Measurements from ENCODE around the gene ACOX2.

ACOX2 gene

DNA sequence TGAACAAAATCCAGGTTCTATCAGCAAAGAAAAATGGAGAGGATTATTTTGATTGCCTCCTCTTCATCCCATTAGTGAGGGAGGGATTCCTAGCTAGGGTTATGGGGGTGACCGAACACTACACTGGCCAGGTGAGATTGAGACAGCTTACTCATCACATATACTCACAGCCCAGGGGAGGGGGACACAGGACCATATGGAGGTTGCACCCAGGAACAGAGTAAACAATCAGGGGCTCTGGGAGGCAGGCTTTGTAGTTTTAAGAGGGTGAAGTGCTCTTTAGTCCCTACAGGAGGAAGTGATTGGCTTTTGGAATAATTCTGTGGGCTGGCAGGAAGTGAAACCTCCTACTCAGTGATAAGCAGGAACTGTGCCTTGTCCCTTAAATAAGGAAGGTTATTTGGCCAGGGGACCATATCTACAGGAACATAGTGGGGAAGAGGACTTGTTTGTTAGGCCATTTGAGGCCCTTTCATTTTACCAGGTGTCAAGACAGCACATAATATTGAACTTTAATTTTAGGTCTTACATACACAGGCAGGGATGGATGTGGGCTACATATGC, 62.6 kb downstream of the ACOX2 start:
- DNase-seq (ENCODE audit: low read depth): no peak

DNA sequence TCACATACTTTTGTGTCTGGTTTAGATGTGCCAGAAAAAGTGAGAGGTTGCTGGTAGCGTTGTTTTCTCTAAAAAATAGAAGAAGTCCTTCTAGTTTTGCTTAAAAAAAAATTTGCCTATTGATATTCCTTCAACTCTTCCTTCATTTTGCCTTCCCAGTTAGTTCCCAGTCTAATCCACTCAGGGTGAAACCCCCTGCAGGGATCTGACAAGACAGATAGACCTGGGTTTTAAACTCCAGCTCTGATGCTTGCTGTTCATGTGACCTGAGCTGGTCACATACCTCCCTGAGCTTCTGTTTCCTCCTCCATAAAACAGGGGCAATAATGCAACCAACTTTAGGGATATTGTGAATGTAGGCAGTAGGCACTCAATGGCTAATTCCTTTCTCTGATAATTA, 63.7 kb downstream of the ACOX2 start:
- no peak for DNase-seq (ENCODE audit: low read depth)

GRCh38 chr3:58471025-58471887, 65.7 kb downstream of the ACOX2 start:
- peak; percentile 84 for DNase-seq (ENCODE audit: low read depth)

GRCh38 chr3:58470363-58471024, 66.5 kb downstream of the ACOX2 start:
- DNase-seq (ENCODE audit: low read depth): no peak

DNA sequence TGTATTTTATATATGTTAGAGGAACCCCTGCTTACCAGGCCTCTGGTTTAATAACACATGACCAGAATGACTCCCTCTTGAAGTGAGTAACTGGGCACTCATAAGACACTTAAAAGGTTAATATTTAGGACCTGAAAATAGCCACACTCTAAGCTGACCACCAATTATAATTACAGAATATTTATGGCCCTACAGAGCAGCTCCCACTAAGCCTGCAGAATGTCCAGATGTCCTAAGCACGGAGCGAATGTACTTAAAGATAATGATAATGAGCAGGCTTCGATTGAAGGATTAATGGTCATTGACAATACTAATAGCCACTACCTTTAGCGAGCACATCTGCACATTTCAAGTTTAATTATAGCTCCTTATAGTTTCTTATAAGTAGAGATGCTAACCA, 67.9 kb downstream of the ACOX2 start:
- DNase-seq (ENCODE audit: low read depth): no peak

GRCh38 chr3:58466899-58467563, 70.0 kb downstream of the ACOX2 start:
- no peak for DNase-seq (ENCODE audit: low read depth)

DNA sequence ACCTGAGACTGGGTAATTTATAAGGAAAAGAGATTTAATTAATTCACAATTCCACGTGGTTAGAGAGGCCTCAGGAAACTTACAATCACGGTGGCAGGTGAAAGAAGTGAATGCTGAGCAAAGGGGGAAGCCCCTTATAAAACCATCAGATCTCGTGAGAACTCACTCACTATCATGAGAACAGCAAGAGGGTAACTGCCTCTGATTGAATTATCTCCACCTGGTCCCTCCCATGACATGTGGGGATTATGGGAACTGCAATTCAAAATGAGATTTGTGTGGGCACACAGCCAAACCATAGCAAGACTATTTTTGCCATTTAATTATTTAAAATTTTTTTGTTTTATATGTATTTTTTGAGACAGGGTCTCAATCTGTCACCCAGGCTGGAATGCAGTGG, 72.1 kb downstream of the ACOX2 start:
- DNase-seq (ENCODE audit: low read depth): no peak

DNA sequence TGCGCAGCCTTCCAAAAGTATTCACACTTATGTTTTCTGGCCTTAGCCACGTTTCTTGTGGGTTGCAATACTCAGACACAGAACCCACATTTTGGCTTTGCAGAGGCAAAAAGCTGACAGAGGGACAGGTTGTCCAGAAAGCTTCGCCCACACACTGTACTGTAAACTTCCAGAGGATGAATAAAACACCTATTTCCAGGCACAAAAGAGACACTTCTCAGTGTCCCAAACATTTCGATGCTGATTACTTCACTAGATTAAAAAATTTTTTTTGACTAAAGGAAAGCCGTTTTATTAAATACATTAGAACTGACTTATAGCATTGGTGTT, 73.1 kb downstream of the ACOX2 start:
- no peak for DNase-seq (ENCODE audit: low read depth)

DNA sequence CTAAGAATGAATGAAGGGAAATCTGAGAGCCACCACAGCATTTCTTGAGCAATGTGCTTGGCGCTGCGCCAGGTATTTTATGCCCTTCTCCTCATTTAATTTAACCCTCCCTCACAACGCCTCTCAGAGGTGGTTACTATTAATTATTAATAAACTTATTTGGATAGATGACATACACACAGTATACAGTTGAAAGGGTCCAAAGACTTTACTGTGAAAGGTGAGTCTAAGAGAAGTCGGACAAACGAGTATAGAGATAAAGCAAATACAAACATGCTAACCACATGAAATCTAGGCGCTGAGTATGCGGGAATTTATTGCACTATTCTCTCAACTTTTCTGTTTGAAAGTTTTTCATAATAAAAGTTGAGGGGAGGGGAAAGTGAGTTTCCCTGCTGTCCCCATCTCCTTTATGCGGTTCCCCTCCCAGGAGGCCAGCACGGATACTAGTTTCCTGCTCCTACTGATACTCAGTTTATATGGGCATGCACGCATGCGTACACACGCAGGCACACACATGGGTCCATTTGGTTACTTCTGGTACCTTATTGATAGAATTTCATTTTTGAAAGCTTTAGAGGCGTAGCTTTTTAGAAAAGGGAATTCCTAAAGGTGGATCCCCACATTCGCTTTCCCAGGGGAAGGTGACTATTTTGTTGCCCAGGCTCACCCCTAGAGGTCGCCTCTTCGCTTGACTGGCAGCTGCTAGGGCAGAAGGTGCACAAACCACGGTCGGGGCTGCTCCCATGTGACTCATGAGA, 73.6 kb downstream of the ACOX2 start:
- peak; percentile 89 for DNase-seq (ENCODE audit: low read depth)

GRCh38 chr3:58462829-58463180, 74.2 kb downstream of the ACOX2 start:
- DNase-seq (ENCODE audit: low read depth): no peak

DNA sequence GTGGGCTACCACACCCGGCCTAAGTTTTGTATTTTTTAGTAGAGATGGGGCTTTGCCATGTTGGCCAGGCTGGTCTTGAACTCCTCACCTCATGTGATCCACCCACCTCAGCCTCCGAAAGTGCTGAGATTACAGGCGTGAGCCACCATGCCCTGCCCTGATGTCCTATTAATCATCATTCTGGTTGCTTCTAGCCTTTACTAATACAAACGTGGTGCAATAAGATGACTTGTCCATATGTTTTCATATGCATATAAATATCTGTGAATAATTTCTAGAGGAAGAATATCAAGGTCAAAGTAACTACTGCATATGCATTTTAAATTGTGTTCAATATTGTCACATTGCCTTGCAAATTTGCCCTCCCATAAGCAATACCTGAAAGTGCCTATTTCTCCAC, 77.8 kb downstream of the ACOX2 start:
- DNase-seq (ENCODE audit: low read depth): no peak
